HG03521 (cell line): ENCODE data around the gene GPX7.

Experiments
- ATAC-seq: cut with Tn5 transposase; IDR thresholded peaks from one replicate; pipeline ENCODE4 v1.9.1; 2021; ENCODE audit warnings: mild to moderate bottlenecking, moderate library complexity; ENCODE audit not compliant: unreplicated experiment

GPX7 gene

DNA sequence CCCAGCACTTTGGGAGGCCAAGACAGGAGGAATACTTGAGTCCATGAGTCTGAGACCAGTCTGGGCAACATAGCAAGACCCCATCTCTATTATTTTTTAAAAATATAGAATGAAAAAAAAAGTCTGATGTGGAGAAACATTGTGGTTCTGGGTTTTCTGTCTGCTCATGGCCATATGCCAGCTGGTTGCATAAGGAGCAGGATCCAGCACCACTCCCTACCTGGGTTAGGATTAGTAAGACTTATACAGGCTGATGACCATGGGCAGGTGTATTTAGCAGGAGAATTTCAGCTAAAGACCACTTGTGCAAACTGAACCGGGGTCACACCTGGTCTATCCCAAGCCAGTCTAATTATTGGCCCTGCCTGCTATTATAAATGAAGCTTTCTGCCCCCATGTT lies 16.7 kb upstream of the GPX7 start:
- ATAC-seq, result no peak

DNA sequence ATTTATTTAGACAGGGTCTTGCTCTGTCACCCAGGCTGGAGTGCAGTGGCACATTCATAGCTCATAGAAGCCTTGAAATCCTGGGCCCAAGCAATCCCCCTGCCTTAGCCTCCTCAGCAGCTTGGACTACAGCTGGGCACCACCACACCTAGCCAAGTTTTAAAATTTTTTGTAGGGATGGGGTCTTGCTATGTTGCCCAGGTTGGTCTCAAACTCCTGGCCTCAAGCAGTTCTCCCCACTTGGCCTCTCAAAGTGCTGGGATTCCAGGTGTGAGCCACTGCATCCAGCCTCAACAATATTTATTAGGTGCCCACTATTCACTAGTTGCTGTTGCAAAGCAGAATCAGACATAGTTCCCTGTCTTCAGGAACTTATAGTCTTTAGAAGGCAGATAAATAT lies 14.1 kb upstream of the GPX7 start:
- ATAC-seq, result no peak

DNA sequence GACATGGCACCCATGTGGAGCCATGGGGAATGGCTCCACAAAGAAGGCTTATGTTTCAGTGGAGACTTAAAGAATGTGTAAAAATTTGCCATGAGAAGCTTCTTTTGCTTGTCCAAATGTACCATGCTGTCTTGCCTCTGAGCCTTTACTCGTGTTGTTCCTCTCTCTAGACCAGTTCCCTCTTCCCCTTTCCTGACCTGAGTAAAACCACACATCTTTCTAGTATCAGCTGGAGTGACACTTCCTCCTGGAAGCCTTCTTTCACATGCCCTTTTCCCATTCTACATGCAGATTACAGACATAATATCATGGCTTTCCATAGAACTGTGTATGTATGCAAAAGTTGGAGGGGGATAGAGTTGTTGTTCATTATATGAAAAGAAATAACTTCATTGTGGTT lies 13.6 kb upstream of the GPX7 start:
- ATAC-seq, result no peak

GRCh38 chr1:52590266-52590665 lies 11.9 kb upstream of the GPX7 start:
- ATAC-seq, result no peak

DNA sequence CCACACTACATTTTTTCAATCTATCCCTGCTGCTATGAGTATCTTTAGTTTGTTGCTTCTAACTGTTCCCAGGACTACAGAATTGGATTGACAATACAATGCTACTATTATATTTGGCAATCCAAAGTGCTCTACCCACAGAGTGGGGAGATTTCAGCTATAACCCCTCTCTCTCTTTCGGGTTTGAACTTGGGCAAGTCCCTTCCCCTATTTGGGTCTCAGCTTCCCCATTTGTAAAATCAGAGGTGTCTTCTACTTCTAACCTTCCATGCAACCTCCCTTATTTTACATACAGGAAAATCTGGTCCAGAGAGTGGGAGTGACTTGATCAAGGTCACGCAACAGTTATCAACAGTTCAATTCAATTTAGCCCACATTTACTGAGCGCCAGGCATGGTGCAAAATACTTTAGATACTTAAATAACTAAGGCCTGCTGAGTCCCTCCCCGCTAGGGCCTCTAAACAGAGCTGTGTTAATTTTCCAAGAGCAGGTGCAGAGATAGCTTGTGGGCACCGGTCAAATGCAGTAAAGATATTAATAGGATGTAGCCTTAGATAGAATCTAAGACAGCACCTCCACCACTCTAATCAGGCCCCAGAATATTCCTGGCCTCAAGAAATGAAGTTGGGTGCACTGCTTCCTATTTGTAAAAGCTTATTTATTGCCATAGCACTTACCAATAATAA lies 9.4 kb upstream of the GPX7 start:
- ATAC-seq, result no peak

DNA sequence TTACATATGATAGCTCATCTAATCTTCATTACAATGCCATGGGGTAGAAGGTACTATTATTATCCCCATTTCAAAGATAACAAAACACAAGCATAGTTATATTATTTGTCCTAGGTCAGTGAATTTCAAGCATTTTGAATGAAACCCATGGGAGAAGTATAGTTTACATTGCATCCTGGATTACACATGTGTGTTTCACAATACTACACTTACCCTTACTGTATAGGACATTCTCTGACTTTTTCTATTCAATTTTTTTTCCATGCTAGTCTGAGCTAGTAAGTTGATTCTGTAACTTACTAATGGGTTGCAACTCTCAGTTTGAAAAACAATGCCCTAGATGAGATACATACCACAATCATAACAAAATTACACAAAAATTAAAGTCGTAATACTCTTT lies 8.7 kb upstream of the GPX7 start:
- ATAC-seq, result no peak

- ATAC-seq, result no peak
These were observed 7.1 kb upstream of the GPX7 start for GRCh38 chr1:52595061-52595460.

DNA sequence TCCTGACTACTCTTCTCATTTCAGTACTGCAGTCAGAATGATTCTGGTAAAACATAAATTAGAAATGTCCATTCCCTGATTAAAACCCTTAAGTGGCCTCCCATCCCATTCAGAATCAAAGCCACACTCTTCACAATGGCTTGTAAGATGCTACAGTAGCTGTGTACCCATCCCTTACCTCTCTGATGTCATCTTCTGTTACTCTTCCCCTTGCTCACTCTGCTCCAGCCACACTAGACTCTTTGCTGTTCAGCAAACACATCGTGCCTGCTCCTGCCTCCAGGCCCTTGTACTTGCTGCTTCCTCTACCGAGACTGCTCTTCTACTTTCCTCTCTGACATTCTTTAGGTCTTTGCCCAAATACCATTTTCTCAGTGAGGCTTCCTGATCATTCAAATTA lies 4.3 kb upstream of the GPX7 start:
- ATAC-seq, result no peak

- no peak for ATAC-seq
These were observed 3.4 kb upstream of the GPX7 start for GRCh38 chr1:52598729-52599128.

DNA sequence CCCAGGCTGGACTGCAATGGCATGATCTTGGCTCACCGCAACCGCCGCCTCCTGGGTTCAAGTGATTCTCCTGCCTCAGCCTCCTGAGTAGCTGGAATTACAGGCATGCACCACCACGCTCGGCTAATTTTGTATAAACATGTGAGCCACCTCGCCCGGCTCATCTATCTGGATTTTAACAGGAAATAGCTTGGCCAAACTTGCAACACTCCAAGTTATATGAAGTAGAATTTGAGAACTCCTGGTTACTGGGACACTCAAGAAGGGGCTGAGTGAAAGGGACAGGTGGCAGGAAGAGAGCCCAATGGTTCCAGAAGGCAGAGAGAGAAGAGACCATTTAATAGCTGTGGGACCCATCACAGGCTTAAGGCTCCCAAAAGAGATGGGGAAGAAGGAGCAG lies 2.9 kb upstream of the GPX7 start:
- no peak for ATAC-seq

GRCh38 chr1:52600533-52601179 lies 1.5 kb upstream of the GPX7 start:
- no peak for ATAC-seq

GRCh38 chr1:52601519-52601918 lies 652 bp upstream of the GPX7 start:
- ATAC-seq, result no peak

GRCh38 chr1:52602856-52603600 lies 857 bp downstream of the GPX7 start:
- no peak for ATAC-seq

DNA sequence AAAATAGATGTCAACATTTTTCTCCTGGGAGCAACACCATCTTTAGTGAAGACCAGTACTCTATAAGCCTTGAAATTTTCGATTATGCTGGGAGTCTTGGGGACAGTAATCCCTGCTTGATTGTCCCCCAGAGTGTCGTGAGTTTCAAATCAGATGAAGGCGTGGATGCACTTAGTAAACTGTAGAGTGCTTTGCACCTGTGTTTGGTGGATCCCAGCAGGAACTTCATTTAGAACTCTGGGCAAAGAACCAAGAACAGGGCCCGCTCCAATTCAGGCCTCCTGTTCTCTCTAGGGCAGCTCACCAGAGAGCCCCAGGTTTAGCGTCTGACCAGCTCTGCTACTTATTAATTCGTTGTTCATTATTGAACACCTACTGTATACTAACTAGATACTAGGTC lies 1.5 kb downstream of the GPX7 start:
- ATAC-seq, result no peak

DNA sequence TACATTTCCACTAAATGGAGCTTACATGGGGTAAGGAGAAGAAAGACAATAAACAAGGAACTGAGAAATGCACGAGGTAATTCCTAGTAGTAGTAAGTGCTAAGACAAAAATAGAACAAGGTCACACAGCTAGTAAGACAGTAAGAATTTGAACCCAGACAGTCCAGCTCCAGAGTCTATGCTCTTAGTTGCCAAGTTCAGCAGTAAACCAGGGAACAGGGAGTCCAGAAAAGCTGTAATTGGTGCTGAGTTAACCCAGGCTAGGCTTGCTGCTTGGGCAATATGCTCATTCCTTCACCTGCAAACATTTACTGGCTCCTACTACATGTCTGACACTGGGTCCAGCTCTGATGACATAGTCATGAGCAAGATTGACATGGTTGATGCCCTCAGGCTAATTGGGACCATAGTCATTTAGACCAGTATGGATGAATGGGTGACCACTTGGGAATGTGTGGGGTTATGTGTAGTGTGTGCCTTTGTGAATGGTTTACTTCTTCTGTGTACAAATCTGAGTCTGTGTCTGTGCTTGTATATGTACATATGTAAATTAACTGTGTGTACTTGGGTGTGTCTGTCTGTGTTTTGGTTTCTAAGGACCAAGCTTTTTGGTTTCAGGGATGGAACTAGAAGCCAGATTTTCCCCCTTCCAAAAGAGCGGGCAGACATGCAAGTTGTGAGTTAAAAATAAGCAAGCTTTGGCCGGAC lies 2.0 kb downstream of the GPX7 start:
- ATAC-seq, result no peak

- no peak for ATAC-seq
These were observed 11.6 kb downstream of the GPX7 start for GRCh38 chr1:52613636-52614373.

- no peak for ATAC-seq
These were observed 12.5 kb downstream of the GPX7 start for GRCh38 chr1:52614671-52615070.

DNA sequence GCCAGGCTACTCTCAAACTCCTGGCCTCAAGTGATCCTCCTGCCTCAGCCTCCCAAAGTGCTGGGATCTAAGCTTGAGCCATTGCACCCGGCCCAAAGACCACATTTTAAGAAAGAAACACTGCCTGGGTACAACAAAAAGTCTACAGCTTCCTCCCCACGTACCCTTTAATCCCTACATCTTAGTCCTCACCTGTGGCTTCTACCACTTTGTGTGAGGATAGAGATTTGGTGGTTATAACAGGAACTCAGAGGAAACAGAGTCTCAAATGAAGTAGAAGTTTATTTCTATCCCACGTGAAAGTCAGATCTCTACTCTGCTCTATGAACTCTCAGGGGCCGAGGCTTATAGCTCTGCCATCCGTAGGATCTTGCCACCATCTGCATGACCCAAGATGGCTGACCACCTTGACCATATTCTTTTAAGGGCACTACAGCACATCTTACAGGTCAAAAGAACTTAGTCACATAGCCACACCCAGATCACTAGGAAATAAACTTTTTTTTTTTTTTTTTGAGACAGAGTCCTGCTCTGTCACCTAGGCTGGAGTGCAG lies 13.4 kb downstream of the GPX7 start:
- ATAC-seq, result no peak

- ATAC-seq, result no peak
These were observed 19.8 kb downstream of the GPX7 start for GRCh38 chr1:52621950-52622349.

- no peak for ATAC-seq
These were observed 21.6 kb downstream of the GPX7 start for GRCh38 chr1:52623812-52624211.

DNA sequence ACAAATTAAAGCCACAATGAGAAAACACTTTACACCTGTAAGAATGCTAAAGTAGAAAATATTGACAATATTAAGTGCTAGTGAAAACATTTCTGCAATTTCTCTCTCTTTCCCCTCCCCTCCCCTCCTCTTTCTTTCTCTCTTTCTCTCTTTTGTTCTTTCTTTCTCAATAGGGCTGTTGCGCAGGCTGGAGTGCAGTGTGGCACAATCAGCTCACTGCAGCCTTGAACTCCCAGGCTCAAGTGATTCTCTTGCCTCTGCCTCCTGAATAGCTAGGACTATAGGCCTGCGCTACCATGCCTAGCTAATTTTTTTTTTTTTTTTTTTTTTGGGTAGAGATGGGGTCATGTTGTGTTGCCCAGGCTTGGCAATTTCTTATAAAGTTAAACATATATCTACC lies 24.9 kb downstream of the GPX7 start:
- no peak for ATAC-seq
